Measurements from ENCODE around the gene BORCS8.
"Not testable (repeated sequence)": the region's sequence is repeated elsewhere in the genome, so short reads cannot be mapped to it uniquely, and the experiment has no call there.

BORCS8 gene

GRCh38 chr19:19147344-19147743 is 44.6 kb downstream of the BORCS8 start:
- no peak for DNase-seq

GRCh38 chr19:19146865-19147264 is 45.1 kb downstream of the BORCS8 start:
- DNase-seq = no peak

- peak; percentile 80 for DNase-seq
Measured at GRCh38 chr19:19145684-19146608, 46.0 kb downstream of the BORCS8 start.

- no peak for DNase-seq
Measured at GRCh38 chr19:19145281-19145680, 46.7 kb downstream of the BORCS8 start.

GRCh38 chr19:19142347-19142746 is 49.6 kb downstream of the BORCS8 start:
- no peak for DNase-seq

- DNase-seq = no peak
Measured at GRCh38 chr19:19140476-19140875, 51.5 kb downstream of the BORCS8 start.

GRCh38 chr19:19139876-19140229 is 52.1 kb downstream of the BORCS8 start:
- DNase-seq = no peak

GRCh38 chr19:19138109-19138981 is 53.6 kb downstream of the BORCS8 start, which contains the start of gene TMEM161A:
Gene TMEM161A, minus strand, starts transcription at chr19:19138478. Its CDS starts 50 bp downstream, at chr19:19138428.
- DNase-seq = peak; percentile 94

GRCh38 chr19:19137556-19138108 is 54.3 kb downstream of the BORCS8 start:
- no peak for DNase-seq

GRCh38 chr19:19135713-19136112 is 56.2 kb downstream of the BORCS8 start:
- DNase-seq = not testable (repeated sequence)

GRCh38 chr19:19134687-19135158 is 57.2 kb downstream of the BORCS8 start:
- DNase-seq = no peak

GRCh38 chr19:19133985-19134384 is 58.0 kb downstream of the BORCS8 start:
- no peak for DNase-seq

GRCh38 chr19:19132912-19133311 is 59.0 kb downstream of the BORCS8 start:
- no peak for DNase-seq

GRCh38 chr19:19131989-19132388 is 60.0 kb downstream of the BORCS8 start:
- no peak for DNase-seq

All from effector CD4-positive, alpha-beta T cell (primary cell).